Measurements from ENCODE around the gene MTERF4.

Gene MTERF4

DNA sequence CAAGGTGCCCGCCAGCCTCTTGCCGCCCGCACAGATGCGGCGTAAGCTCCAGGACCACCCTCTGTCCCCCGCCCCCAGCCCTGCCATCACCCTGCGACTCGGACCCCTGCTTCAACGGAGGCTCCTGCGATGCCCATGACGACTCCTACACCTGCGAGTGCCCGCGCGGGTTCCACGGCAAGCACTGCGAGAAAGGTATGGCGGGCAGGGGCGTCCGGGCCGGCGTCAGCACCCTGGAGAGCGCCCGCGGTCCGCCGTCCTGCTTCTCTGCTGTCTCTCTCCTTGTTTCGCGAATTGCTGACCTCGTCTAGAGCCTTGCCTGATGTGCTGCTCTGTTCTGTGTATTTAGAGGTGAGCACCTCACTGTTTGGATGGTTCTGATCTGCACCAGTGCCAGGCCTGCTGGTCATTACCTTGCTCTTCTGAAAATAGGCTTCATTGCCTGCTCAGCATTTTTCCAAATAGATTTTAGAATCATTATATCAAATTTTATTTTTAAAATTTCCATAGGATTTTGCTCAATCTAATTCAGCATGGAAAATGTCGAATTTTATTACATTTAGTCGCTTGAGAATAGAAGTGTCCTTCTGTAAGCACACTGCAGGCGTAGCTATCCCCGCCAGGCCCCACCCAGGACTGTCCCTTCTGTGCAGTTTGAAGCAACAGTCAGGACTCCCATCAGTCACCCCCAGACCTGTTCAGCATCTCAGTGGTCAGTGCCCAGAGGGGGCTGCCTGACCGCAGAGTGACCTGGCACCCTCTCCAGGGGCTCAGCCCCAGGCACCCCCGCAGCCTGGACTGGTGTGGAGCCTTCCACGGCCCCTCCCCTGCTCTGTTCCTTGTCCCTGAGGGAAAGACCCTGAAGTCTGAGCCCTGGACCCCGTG lies 52.1 kb downstream of the MTERF4 start:
- TF ChIP-seq, protein P1, sequence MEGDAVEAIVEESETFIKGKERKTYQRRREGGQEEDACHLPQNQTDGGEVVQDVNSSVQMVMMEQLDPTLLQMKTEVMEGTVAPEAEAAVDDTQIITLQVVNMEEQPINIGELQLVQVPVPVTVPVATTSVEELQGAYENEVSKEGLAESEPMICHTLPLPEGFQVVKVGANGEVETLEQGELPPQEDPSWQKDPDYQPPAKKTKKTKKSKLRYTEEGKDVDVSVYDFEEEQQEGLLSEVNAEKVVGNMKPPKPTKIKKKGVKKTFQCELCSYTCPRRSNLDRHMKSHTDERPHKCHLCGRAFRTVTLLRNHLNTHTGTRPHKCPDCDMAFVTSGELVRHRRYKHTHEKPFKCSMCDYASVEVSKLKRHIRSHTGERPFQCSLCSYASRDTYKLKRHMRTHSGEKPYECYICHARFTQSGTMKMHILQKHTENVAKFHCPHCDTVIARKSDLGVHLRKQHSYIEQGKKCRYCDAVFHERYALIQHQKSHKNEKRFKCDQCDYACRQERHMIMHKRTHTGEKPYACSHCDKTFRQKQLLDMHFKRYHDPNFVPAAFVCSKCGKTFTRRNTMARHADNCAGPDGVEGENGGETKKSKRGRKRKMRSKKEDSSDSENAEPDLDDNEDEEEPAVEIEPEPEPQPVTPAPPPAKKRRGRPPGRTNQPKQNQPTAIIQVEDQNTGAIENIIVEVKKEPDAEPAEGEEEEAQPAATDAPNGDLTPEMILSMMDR (IDR thresholded peaks at IDR 0.05; ENCODE audit: low read depth, low read length, missing control alignments) = no peak
- H3K4me3 ChIP-seq (replicated peaks; ENCODE audit: low read depth, low read length) = no peak overlapping the region
- DNase-seq (ENCODE audit: extremely low read depth, low read depth) = no peak

DNA sequence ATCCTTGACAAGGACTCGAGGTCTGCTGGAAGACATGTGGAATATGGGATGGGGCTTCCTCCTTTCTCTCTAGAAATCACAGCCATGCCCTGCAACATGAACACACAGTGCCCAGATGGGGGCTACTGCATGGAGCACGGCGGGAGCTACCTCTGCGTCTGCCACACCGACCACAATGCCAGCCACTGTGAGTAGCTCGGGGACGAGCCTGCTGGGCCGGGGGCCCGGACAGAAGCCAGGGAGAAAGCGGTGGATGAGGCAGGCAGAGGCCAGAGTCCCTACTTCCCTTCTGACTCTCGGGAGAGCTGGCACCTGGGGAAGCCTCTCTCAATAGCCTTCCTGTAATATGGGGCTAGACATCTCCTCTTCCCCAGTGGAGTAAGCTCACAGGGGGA lies 53.1 kb downstream of the MTERF4 start:
- DNase-seq (ENCODE audit: extremely low read depth, low read depth) = no peak
- no peak overlapping the region for H3K4me3 ChIP-seq (replicated peaks; ENCODE audit: low read depth, low read length)
- TF ChIP-seq, protein P1 (IDR thresholded peaks at IDR 0.05; ENCODE audit: low read depth, low read length, missing control alignments) = no peak

DNA sequence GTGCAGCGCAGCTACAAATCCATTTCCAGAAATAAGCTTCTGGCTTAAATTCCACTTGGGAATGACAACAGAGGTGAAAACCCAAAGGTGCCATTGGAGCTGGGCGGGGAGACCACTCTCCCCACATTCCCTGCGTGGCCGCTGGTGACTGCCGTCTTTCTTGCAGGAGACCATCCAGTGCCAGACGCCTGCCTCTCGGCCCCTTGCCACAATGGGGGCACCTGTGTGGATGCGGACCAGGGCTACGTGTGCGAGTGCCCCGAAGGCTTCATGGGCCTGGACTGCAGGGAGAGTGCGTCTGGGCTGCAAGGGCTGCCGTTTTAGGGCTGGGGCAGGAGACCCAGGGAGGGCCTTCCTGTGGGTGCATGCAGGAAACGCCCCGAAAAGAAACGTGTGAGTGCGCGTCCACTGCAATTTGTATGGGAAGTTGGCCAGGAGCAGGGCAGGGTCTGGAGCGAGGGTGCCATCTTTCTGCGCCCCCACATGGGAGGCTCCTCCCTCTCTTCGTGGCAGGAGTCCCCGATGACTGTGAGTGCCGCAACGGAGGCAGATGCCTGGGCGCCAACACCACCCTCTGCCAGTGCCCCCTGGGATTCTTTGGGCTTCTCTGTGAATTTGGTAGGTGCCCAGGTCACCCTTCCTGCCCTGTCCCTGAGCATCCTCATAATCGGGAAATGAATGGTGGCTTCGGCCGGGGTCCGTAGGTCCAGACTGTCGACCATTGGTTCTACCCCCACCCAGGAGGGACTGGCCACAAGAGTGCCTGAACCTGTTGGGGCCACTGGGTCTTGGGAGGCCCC lies 53.7 kb downstream of the MTERF4 start:
- H3K4me3 ChIP-seq (replicated peaks; ENCODE audit: low read depth, low read length) = no peak overlapping the region
- TF ChIP-seq, protein P1 (IDR thresholded peaks at IDR 0.05; ENCODE audit: low read depth, low read length, missing control alignments) = no peak
- no peak for DNase-seq (ENCODE audit: extremely low read depth, low read depth)

DNA sequence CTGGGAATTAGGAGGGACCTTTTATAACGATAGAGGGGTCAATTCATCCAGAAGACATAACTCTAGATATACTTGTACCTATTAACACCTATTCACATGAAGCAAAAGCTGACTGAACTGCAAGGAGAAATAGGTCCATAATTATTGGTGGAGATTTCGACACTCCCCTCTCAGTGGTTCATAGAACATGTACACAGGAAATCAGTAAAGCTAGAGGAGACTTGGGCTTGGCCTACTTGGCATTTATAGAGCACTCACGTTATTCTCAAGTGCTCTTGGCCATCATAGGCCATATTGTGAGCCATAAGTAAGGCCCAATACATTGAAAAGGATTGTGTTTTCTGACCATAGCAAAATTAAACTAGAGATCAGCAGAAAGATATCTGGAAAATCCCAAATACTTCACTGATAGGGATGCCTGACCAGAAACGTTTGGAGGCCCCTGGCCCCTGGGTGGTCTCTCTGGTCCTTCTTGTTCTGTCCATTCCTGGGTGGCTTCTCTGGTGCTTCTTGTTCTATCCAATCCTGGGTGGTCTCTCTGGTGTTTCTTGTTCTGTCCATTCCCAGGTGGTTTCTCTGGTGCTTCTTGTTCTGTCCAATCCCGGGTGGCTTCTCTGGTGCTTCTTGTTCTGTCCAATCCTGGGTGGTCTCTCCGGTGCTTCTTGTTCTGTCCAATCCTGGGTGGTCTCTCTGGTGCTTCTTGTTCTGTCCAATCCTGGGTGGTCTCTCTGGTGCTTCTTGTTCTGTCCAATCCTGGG lies 54.7 kb downstream of the MTERF4 start:
- DNase-seq (ENCODE audit: extremely low read depth, low read depth) = no peak
- TF ChIP-seq, protein P1 (IDR thresholded peaks at IDR 0.05; ENCODE audit: low read depth, low read length, missing control alignments) = no peak
- no peak overlapping the region for H3K4me3 ChIP-seq (replicated peaks; ENCODE audit: low read depth, low read length)
